Stimulated activated CD8-positive, alpha-beta memory T cell treated with anti-CD3 and anti-CD28 coated beads, Interleukin-12 subunit alpha, Interleukin-12 subunit beta, amount 100 ng/mL, for 1 hour (primary cell): Measurements from ENCODE around the gene PRSS23.
"Not testable (repeated sequence)": the region's sequence is repeated elsewhere in the genome, so short reads cannot be mapped to it uniquely, and the experiment has no call there.

Experiments used
- DNase-seq: peaks from one replicate; pipeline ENCODE4 v3.0.0-alpha.2; 2020; ENCODE audit warnings: low read depth

PRSS23 gene

GRCh38 chr11:86814775-86815174, 14.4 kb downstream of the PRSS23 start:
- DNase-seq: no peak

- DNase-seq: no peak
These were observed 15.4 kb downstream of the PRSS23 start for GRCh38 chr11:86815726-86816125.

GRCh38 chr11:86816251-86816726, 15.9 kb downstream of the PRSS23 start:
- DNase-seq: no peak

- DNase-seq: no peak
These were observed 18.3 kb downstream of the PRSS23 start for GRCh38 chr11:86818462-86819192.

GRCh38 chr11:86824139-86824538, 23.8 kb downstream of the PRSS23 start:
- not testable (repeated sequence) for DNase-seq

- DNase-seq: not testable (repeated sequence)
These were observed 34.0 kb downstream of the PRSS23 start for GRCh38 chr11:86834376-86834775.

GRCh38 chr11:86844762-86845508, 44.6 kb downstream of the PRSS23 start:
- not testable (repeated sequence) for DNase-seq

GRCh38 chr11:86848132-86848531, 47.8 kb downstream of the PRSS23 start:
- DNase-seq: no peak

GRCh38 chr11:86849679-86850078, 49.3 kb downstream of the PRSS23 start:
- DNase-seq: no peak
